Measurements from ENCODE around the gene RTCB.

- no peak for TF ChIP-seq POLR2AphosphoS5 (IDR thresholded peaks at IDR 0.05; ENCODE audit: low read depth, low read length)
- no peak for TF ChIP-seq SIN3A (IDR thresholded peaks at IDR 0.05; ENCODE audit: borderline replicate concordance, insufficient read depth, low read length)
- TF ChIP-seq REST (IDR thresholded peaks at IDR 0.05; ENCODE audit: insufficient read depth in 1 of 2, low read depth in 2 of 2, low read length in 2 of 2): no peak
- TF ChIP-seq FOXP2 (optimal IDR thresholded peaks at IDR 0.05; ENCODE audit: borderline replicate concordance, extremely low read depth, extremely low read length, insufficient read depth): no peak
Measured at GRCh38 chr22:32413719-32414118, 1.7 kb upstream of the RTCB start.

Measured in PFSK-1 (cell line).